Neuronal stem cell (in vitro differentiated cells): ENCODE results near the gene CASP7.

Experiments
- DNase-seq: peaks from one replicate; pipeline ENCODE4 v3.0.0-alpha.2; 2013; ENCODE audit warnings: low spot score
- H2AFZ ChIP-seq: one replicate; pipeline ENCODE4 v1.6.1; 2013; ENCODE audit warnings: mild to moderate bottlenecking, low read length, inconsistent platforms
- H2AK5ac ChIP-seq: 2 replicates; pipeline ENCODE4 v1.6.1; 2013; ENCODE audit warnings: low read depth, mild to moderate bottlenecking, inconsistent platforms, low read length, moderate library complexity, mixed read lengths
- H2BK120ac ChIP-seq: 2 replicates; pipeline ENCODE4 v1.6.1; 2013; ENCODE audit warnings: low read depth, mild to moderate bottlenecking, inconsistent platforms, low read length, moderate library complexity, mixed read lengths
- H2BK12ac ChIP-seq: one replicate; pipeline ENCODE4 v1.6.1; 2013; ENCODE audit warnings: low read length, inconsistent platforms
- H2BK15ac ChIP-seq: 2 replicates; pipeline ENCODE4 v1.6.1; 2013; ENCODE audit warnings: mild to moderate bottlenecking, low read length, inconsistent platforms, mixed read lengths
- H2BK5ac ChIP-seq: one replicate; pipeline ENCODE4 v1.6.1; 2013; ENCODE audit warnings: inconsistent platforms, mild to moderate bottlenecking, low read length, moderate library complexity
- H3K14ac ChIP-seq: one replicate; pipeline ENCODE4 v1.6.1; 2013; ENCODE audit warnings: low read length, inconsistent platforms
- H3K18ac ChIP-seq: 2 replicates; pipeline ENCODE4 v1.6.1; 2013; ENCODE audit warnings: low read length, inconsistent platforms
- H3K23ac ChIP-seq: 2 replicates; pipeline ENCODE4 v1.6.1; 2013; ENCODE audit warnings: low read depth, mild to moderate bottlenecking, mixed read lengths, low read length, inconsistent platforms; ENCODE audit not compliant: poor library complexity
- H3K27ac ChIP-seq: replicated peaks from 3 replicates; pipeline ENCODE4 v1.5.1; 2013; ENCODE audit warnings: low read length, inconsistent platforms
- H3K27me3 ChIP-seq, 3 experiments: 2 replicates each; pipeline ENCODE4 v1.6.1; 2013; ENCODE audit warnings: low read length in 3 of 3, mild to moderate bottlenecking in 2 of 3, inconsistent platforms in 1 of 3, low read depth in 1 of 3, mixed read lengths in 1 of 3, moderate library complexity in 1 of 3; ENCODE audit not compliant: control insufficient read depth in 3 of 3, insufficient read depth in 3 of 3
- H3K36me3 ChIP-seq, 2 donors: replicated peaks in 1 of 2; 2 replicates each; pipeline ENCODE4 v1.6.1; 2013; ENCODE audit warnings: low read length in 2 of 2; ENCODE audit not compliant: control insufficient read depth in 2 of 2, insufficient read depth in 2 of 2
- H3K4ac ChIP-seq: 2 replicates; pipeline ENCODE4 v1.6.1; 2013; ENCODE audit warnings: inconsistent platforms, mild to moderate bottlenecking, low read length, moderate library complexity
- H3K4me1 ChIP-seq, 2 donors: 1 replicate in 1 of 2; 2 replicates in 1 of 2; pipeline ENCODE4 v1.6.1; 2013; ENCODE audit warnings: low read length in 2 of 2, low read depth in 1 of 2; ENCODE audit not compliant: control insufficient read depth in 2 of 2, insufficient read depth in 1 of 2
- H3K4me2 ChIP-seq: one replicate; pipeline ENCODE4 v1.6.1; 2013; ENCODE audit warnings: mild to moderate bottlenecking, low read length, inconsistent platforms; ENCODE audit not compliant: insufficient read depth, poor library complexity, severe bottlenecking
- H3K4me3 ChIP-seq, 2 donors: 2 replicates each; pipeline ENCODE4 v1.5.1; 2013; ENCODE audit warnings: low read length in 2 of 2, mild to moderate bottlenecking in 2 of 2, inconsistent platforms in 1 of 2, moderate library complexity in 1 of 2
- H3K79me1 ChIP-seq: one replicate; pipeline ENCODE4 v1.6.1; 2013; ENCODE audit warnings: low read depth, mild to moderate bottlenecking, inconsistent platforms, low read length, moderate library complexity
- H3K9ac ChIP-seq: one replicate; pipeline ENCODE4 v1.6.1; 2013; ENCODE audit warnings: mild to moderate bottlenecking, low read depth, low read length, inconsistent platforms; ENCODE audit not compliant: poor library complexity
- H3K9me3 ChIP-seq, 2 donors: replicated peaks in 1 of 2; 2 replicates each; pipeline versions ENCODE3 to v1.6.1; 2013; ENCODE audit warnings: low read length in 2 of 2, mild to moderate bottlenecking in 2 of 2, inconsistent platforms in 1 of 2, low read depth in 1 of 2, mixed read lengths in 1 of 2, moderate library complexity in 1 of 2; ENCODE audit not compliant: control insufficient read depth in 2 of 2, insufficient read depth in 1 of 2
- H4K8ac ChIP-seq: one replicate; pipeline ENCODE4 v1.6.1; 2013; ENCODE audit warnings: low read depth, mild to moderate bottlenecking, inconsistent platforms, low read length, moderate library complexity
- H4K91ac ChIP-seq: one replicate; pipeline ENCODE4 v1.6.1; 2013; ENCODE audit warnings: low read length, low read depth, mild to moderate bottlenecking, inconsistent platforms; ENCODE audit not compliant: poor library complexity
- WGBS, 2 donors: extraction: QIAGEN DNeasy Blood & Tissue Kit; methylation state at CpG; one replicate each; pipeline ENCODE4 v1.1.7; 2013; ENCODE audit warnings: missing lambda C conversion rate in 2 of 2, mixed read lengths in 1 of 2; ENCODE audit not compliant: insufficient read length in 2 of 2, insufficient replicate concordance in 1 of 2; ENCODE audit errors: extremely low coverage in 2 of 2; 5-methylcytosine and 5-hydroxymethylcytosine counted together

The CASP7 gene

DNA sequence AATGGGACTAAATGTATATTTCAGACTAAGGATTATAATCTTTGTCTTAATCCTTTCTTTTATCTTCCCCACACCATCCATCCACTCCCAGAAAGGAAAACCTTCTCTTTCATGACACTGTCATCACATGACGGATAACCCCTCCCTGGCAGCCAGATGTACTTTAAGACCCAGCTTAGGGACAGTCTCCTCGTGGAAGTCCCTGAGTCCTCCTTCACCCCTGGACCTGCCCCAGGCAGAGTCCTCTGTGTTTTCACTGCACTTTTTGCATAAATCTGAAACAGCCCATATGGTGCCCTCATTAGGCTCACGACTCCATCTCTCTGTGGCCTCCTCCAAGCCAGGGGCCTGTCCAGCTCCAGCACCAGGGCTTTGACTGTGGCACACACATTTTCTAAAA is 31.9 kb upstream of the CASP7 start:
- Histone ChIP-seq H3K9me3 (no peaks in the 10 kb centered on the region), H3K36me3 (no peaks in the 10 kb centered on the region), H4K8ac (no peak overlapping the region), H2BK5ac (no peak overlapping the region), H3K27ac (no peak overlapping the region), H3K4ac (no peak overlapping the region), H2AFZ (no peak overlapping the region), H3K9ac (no peak overlapping the region), H2BK15ac (no peak overlapping the region), H3K18ac (no peak overlapping the region), H2AK5ac (no peak overlapping the region), H3K27me3 (no peaks in the 10 kb centered on the region), H3K79me1 (no peaks in the 10 kb centered on the region), H3K14ac (no peak overlapping the region), H3K4me3 (no peak overlapping the region), H2BK120ac (no peak overlapping the region), H3K23ac (no peak overlapping the region), H2BK12ac (no peak overlapping the region), H3K4me1 (peaks cover 0 to 2% of the 10 kb centered on the region in 2 donors), H3K4me2 (no peak overlapping the region), H4K91ac (no peak overlapping the region)
- WGBS, 2 donors = no CpG with 5 or more reads among the region's 3 CpGs
- DNase-seq = no peak

DNA sequence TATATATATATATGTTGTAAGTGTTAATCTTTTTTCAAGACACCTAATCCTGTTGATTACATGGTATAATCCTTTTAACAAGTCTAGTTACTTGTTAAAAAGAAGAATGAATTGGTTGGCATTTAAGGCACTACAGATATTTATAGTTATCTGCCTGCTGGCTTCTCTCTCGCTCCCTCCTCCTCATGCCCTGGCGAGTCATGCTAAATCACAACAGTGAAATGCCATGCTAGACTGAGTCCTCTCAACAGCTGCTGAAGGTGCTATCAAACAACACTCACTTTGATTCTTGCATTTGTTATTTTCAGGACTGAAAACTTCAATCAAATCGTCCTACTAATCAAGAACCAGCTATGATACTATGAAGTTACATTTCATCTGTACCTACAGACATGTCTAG is 31.2 kb upstream of the CASP7 start:
- Histone ChIP-seq H2BK15ac (no peak overlapping the region), H3K9me3 (no peaks in the 10 kb centered on the region), H2BK120ac (no peak overlapping the region), H3K4me2 (no peak overlapping the region), H3K27ac (no peak overlapping the region), H3K14ac (no peak overlapping the region), H2AFZ (no peak overlapping the region), H4K8ac (no peak overlapping the region), H2AK5ac (no peak overlapping the region), H3K4ac (no peak overlapping the region), H3K9ac (no peak overlapping the region), H3K4me1 (peaks cover 0 to 2% of the 10 kb centered on the region in 2 donors), H3K27me3 (no peaks in the 10 kb centered on the region), H3K18ac (no peak overlapping the region), H3K79me1 (no peaks in the 10 kb centered on the region), H3K36me3 (no peaks in the 10 kb centered on the region), H4K91ac (no peak overlapping the region), H3K4me3 (no peak overlapping the region), H2BK5ac (no peak overlapping the region), H2BK12ac (no peak overlapping the region), H3K23ac (no peak overlapping the region)
- WGBS, 2 donors = no CpG with 5 or more reads among the region's 3 CpGs
- DNase-seq = no peak

DNA sequence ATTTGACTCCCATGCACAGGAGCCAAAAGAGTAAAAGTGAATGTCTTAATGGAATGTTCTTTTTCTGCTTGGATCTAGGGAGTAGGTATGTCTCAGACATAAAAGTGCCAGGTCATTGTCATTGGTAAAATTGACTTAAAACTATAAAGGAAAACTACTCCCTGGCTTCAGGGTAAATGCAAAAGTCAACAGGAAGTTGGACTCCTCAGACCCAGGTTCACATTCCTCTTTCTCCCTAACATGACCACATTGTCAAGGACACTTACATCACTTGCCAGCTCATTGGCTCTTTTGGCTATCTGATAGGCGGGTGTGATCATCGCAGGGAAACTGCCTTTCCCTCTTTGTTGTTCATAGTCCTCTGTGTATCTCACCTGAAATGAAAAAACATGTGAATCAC is 29.5 kb upstream of the CASP7 start:
- H3K27ac ChIP-seq = no peak overlapping the region
- no peak overlapping the region for H3K14ac ChIP-seq
- no peaks in the 10 kb centered on the region for H3K27me3 ChIP-seq
- H3K9me3 ChIP-seq = no peaks in the 10 kb centered on the region
- H2BK12ac ChIP-seq = no peak overlapping the region
- H3K18ac ChIP-seq = no peak overlapping the region
- no peak overlapping the region for H3K23ac ChIP-seq
- H3K4ac ChIP-seq = no peak overlapping the region
- no peak overlapping the region for H2AFZ ChIP-seq
- H2AK5ac ChIP-seq = no peak overlapping the region
- no peak overlapping the region for H4K8ac ChIP-seq
- no peak overlapping the region for H3K9ac ChIP-seq
- H3K4me2 ChIP-seq = no peak overlapping the region
- H4K91ac ChIP-seq = no peak overlapping the region
- H3K4me1 ChIP-seq = peaks cover 0 to 2% of the 10 kb centered on the region in 2 donors
- no peak overlapping the region for H2BK5ac ChIP-seq
- WGBS, 2 donors = no CpG with 5 or more reads among the region's 2 CpGs
- no peaks in the 10 kb centered on the region for H3K79me1 ChIP-seq
- H2BK15ac ChIP-seq = no peak overlapping the region
- no peak overlapping the region for H3K4me3 ChIP-seq
- no peaks in the 10 kb centered on the region for H3K36me3 ChIP-seq
- no peak for DNase-seq
- no peak overlapping the region for H2BK120ac ChIP-seq

DNA sequence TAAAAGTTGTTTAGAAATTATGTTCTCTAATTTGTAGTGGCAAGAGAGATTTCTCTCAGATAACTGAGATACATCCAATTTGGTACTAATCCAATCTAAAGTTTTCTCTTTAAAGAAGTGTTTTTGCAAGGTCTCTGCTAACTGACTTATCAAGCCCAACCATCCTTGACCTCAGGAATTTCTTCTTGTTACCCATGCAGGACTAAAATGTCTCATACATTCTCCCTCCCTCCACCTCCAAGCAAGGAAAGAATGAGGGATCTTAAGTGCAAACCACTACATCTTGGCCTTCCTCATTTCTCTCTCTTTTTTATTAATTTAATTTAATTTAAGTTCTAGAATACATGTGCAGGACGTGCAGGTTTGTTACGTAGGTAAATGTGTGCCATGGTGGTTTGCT is 28.7 kb upstream of the CASP7 start:
- Histone ChIP-seq H2AK5ac (no peak overlapping the region), H2BK12ac (no peak overlapping the region), H3K27ac (no peak overlapping the region), H3K23ac (no peak overlapping the region), H2BK15ac (no peak overlapping the region), H2BK5ac (no peak overlapping the region), H3K27me3 (no peaks in the 10 kb centered on the region), H3K4ac (no peak overlapping the region), H3K9ac (no peak overlapping the region), H4K91ac (no peak overlapping the region), H3K4me1 (peaks cover 0 to 1% of the 10 kb centered on the region in 2 donors), H3K9me3 (no peaks in the 10 kb centered on the region), H3K79me1 (no peaks in the 10 kb centered on the region), H3K18ac (no peak overlapping the region), H3K4me3 (no peak overlapping the region), H3K36me3 (no peaks in the 10 kb centered on the region), H2BK120ac (no peak overlapping the region), H3K14ac (no peak overlapping the region), H2AFZ (no peak overlapping the region), H3K4me2 (no peak overlapping the region), H4K8ac (no peak overlapping the region)
- WGBS, 2 donors = no CpG with 5 or more reads among the region's 2 CpGs
- no peak for DNase-seq
